Spleen (tissue), 11 donors: ENCODE results near the gene AKR1D1. TPM values are rescaled to one million over a fixed set of nuclear protein-coding genes. Genes with fewer than 3 reads are reported as not detected.
"Not testable (repeated sequence)": the region's sequence is repeated elsewhere in the genome, so short reads cannot be mapped to it uniquely, and the experiment has no call there.

Source experiments
- DNase-seq: peaks from one replicate; pipeline ENCODE4 v3.0.0-alpha.2; 2020
- H3K27ac ChIP-seq, 8 donors: fragments of 200-600 bp; sonication (generic) in 7 of 8; 1 replicate in 4 of 8; 2 replicates in 4 of 8; pipeline versions ENCODE4 v1.5.0 to v1.8.0; 2016 to 2021; ENCODE audit warnings: inconsistent platforms in 4 of 8, mild to moderate bottlenecking in 4 of 8, moderate library complexity in 1 of 8
- H3K27me3 ChIP-seq, 7 donors: fragments of 200-600 bp; sonication (generic) in 6 of 7; replicated peaks in 1 of 7; 1 replicate in 4 of 7; 2 replicates in 3 of 7; pipeline versions ENCODE4 v1.5.0 to v1.8.0; 2016 to 2021; ENCODE audit warnings: inconsistent platforms in 3 of 7, mild to moderate bottlenecking in 1 of 7
- H3K36me3 ChIP-seq, 6 donors: fragments of 200-600 bp; sonication (generic) in 5 of 6; 1 replicate in 4 of 6; 2 replicates in 2 of 6; pipeline versions ENCODE4 v1.5.0 to v1.8.0; 2016 to 2021; ENCODE audit warnings: inconsistent platforms in 2 of 6
- H3K4me1 ChIP-seq, 6 donors: fragments of 200-600 bp; sonication (generic) in 5 of 6; 1 replicate in 3 of 6; 2 replicates in 3 of 6; pipeline versions ENCODE4 v1.5.0 to v1.8.0; 2016 to 2021; ENCODE audit warnings: inconsistent platforms in 3 of 6
- H3K4me3 ChIP-seq, 8 donors: fragments of 200-600 bp; sonication (generic) in 7 of 8; 1 replicate in 4 of 8; 2 replicates in 4 of 8; pipeline versions ENCODE4 v1.5.0 to v1.8.0; 2016 to 2021; ENCODE audit warnings: inconsistent platforms in 4 of 8, mild to moderate bottlenecking in 4 of 8, moderate library complexity in 2 of 8
- H3K9me3 ChIP-seq, 8 donors: fragments of 200-600 bp; sonication (generic) in 7 of 8; 1 replicate in 4 of 8; 2 replicates in 4 of 8; pipeline versions ENCODE4 v1.5.0 to v1.8.0; 2016 to 2021; ENCODE audit warnings: inconsistent platforms in 4 of 8
- POLR2A ChIP-seq, 3 donors: fragments of 450-650 bp; IDR thresholded peaks; one replicate each; pipeline ENCODE4 v1.5.1; 2017; ENCODE audit warnings: antibody characterized with exemption in 3 of 3, mild to moderate bottlenecking in 1 of 3
- POLR2AphosphoS5 ChIP-seq, 3 donors: sonication (generic); formaldehyde crosslinking; IDR thresholded peaks; one replicate each; pipeline ENCODE4 v1.5.1; 2017; ENCODE audit warnings: antibody characterized with exemption in 3 of 3
- WGBS, 5 donors: extraction: QIAGEN DNeasy Blood & Tissue Kit in 3 of 5; methylation state at CpG; one replicate each; pipeline versions ENCODE4 v1.1.5 to v1.1.7; 2013 to 2018; 5-methylcytosine and 5-hydroxymethylcytosine counted together
- intact Hi-C: fragments of 100-400 bp; cut with DNase I; formaldehyde crosslinking; loops from one replicate; pipeline ENCODE4 v1.15.0; 2023; ENCODE audit warnings: low total_unique reads
- polyA plus RNA-seq, 3 donors: library from polyadenylated mRNA; stranded (reverse); fragments of 200-250 nt; gene quantifications; one replicate each; pipeline ENCODE4 v1.2.1, GENCODE V29; 2013
- total RNA-seq, 7 donors: library from RNA; depleted of rRNA in 3 of 7; stranded (reverse); fragments of >200 nt in 3 of 7; fragmentation: NEBNext Ultra II Directional in 4 of 7; extraction: Animal tissue kit (Norgen Biotek cat#: 25700) in 4 of 7; gene quantifications; one replicate each; pipeline versions ENCODE4 v1.1.0 to v1.2.1, GENCODE V29; 2016 to 2021
- TF ChIP-seq, protein P1 (sequence below), 11 experiments: fragments of 200-600 bp in 7 of 11; fragments of 450-650 bp in 4 of 11; sonication (generic) in 4 of 11; IDR thresholded peaks in 8 of 11; conservative IDR thresholded peaks in 3 of 11; 1 replicate in 7 of 11; 2 replicates in 4 of 11; pipeline versions ENCODE4 v1.4.0 to v1.8.0; 2016 to 2021; ENCODE audit warnings: antibody characterized with exemption in 11 of 11, inconsistent platforms in 4 of 11, mild to moderate bottlenecking in 1 of 11
- donor health status: healthy with polysubstance abuse.
- donor health status: DM: no; HTN: no; CAD: no; lungs with moderate emphysema.
- donor health status: DM: no; HTN: no; CAD: no.
- donor health status: Bipolar disorder and iron deficiency.
- donor health status: healthy.
- donor health status: DM: no; HTN: no; CAD: no.
- donor health status: DM: yes; HTN: yes; CAD: no.

The AKR1D1 gene
- total and polyA plus RNA-seq, 10 donors: 0.39 TPM; not detected in 9

DNA sequence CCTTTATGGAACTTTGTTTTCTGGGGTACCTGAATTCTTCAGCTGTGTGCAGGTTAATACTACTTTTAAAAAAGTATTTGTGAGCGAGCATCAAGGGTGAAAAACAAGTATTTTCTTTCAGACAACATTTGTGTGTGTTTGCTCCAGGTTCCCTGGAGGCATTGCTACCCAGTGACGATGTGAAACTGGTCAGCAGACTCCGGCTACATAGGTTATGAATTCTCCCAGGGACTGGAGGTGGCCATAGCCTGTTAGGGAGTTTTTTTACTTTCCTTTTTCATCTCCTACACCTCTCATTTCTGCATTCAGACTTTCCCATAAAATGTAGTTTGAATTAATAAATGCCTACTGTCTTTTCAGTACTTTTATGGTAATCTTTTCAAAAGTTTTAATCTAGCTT, 7.6 kb downstream of the AKR1D1 start:
- H3K4me3 ChIP-seq: no peak overlapping the region
- no peak for DNase-seq
- intact Hi-C loops: no loop called here
- TF ChIP-seq POLR2AphosphoS5 (IDR thresholded peaks at IDR 0.05) (no peak), POLR2A (IDR thresholded peaks at IDR 0.05) (no peak)
- TF ChIP-seq, protein P1, sequence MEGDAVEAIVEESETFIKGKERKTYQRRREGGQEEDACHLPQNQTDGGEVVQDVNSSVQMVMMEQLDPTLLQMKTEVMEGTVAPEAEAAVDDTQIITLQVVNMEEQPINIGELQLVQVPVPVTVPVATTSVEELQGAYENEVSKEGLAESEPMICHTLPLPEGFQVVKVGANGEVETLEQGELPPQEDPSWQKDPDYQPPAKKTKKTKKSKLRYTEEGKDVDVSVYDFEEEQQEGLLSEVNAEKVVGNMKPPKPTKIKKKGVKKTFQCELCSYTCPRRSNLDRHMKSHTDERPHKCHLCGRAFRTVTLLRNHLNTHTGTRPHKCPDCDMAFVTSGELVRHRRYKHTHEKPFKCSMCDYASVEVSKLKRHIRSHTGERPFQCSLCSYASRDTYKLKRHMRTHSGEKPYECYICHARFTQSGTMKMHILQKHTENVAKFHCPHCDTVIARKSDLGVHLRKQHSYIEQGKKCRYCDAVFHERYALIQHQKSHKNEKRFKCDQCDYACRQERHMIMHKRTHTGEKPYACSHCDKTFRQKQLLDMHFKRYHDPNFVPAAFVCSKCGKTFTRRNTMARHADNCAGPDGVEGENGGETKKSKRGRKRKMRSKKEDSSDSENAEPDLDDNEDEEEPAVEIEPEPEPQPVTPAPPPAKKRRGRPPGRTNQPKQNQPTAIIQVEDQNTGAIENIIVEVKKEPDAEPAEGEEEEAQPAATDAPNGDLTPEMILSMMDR (IDR thresholded peaks at IDR 0.05 in 8 of 11, conservative IDR thresholded peaks at IDR 0.05 in 3 of 11): no peak
- no peaks in the 10 kb centered on the region for H3K4me1 ChIP-seq
- no peaks in the 10 kb centered on the region for H3K36me3 ChIP-seq
- H3K27me3 ChIP-seq: no peaks in the 10 kb centered on the region
- no peaks in the 10 kb centered on the region for H3K9me3 ChIP-seq
- 46 to 93% (median 72%) methylated on average over 3 of the region's 3 CpGs for WGBS, 5 donors
- H3K27ac ChIP-seq: no peak overlapping the region

DNA sequence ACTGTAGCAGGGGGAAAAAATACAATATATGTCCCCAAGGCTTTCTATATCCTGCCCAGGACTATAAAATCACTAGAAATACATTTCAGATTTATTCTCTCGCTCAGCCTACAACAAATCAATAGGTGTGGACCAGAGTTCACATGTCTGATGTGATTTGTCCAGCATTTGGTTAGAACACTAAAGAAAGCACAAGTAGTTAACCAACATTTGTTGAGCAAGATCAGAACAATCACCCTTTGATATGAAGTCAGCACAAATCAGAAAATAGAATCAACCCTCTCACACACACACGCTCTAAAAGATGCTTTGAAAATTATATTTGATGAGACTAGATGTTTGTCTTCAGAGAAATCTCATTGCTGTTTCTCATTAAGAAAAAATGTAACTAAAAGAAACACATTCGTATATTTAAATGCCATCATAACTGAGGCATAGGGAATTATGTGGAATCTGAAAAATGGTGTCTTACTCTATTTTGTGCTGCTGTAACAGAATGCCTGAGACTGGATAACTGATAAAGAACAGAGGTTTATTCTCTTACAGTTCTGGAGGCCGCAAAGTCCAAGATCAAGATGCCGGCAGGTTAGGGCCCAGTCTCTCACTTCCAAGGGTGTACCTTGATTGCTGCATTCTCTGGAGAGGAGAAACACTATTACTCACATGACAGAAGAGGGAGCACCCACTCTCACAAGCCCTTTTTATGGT, 10.5 kb downstream of the AKR1D1 start:
- intact Hi-C loops: no loop called here
- H3K4me3 ChIP-seq: no peak overlapping the region
- no peak for DNase-seq
- TF ChIP-seq POLR2AphosphoS5 (IDR thresholded peaks at IDR 0.05): no peak
- 89 to 96% (median 92%) methylated on average over 5 of the region's 5 CpGs for WGBS, 5 donors
- H3K36me3 ChIP-seq: no peaks in the 10 kb centered on the region
- H3K4me1 ChIP-seq: no peaks in the 10 kb centered on the region
- H3K27ac ChIP-seq: no peak overlapping the region
- no peaks in the 10 kb centered on the region for H3K27me3 ChIP-seq
- no peaks in the 10 kb centered on the region for H3K9me3 ChIP-seq

DNA sequence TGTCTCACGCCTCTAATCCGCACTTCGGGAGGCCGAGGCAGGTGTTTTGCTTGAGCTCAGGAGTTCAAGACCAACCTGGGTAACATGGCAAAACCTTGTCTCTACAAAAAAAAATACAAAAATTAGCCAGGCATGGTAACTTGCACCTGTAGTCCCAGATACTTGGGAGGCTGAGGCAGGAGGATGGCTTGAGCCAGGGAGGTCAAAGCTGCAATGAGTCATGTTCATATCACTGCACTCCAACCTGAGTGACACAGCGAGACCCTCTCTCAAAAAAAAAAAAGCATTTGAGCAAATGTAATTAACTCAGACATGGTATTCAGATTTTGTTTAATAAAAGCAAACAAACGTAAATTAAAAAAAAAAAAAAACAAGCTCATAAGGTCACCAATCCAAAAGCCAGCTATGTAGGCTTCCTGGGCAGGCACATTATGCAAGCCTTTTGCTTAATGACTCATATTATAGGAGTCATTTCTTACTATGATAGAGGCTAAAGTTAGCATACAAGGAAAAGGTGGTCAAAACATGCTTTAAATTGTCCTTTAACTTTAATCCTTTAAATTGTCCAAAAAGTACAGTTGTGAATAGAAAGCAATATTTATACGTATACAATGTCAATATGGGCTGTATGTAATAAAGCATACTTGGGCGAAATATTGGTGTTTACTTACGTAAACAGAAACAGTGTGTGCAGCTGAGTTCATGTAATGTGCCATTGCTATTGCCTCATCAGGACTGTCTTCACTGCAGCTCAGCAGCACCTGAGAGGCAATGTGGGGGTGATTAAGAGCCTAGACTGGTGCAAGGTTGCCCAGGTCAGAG, 13.0 kb downstream of the AKR1D1 start:
- intact Hi-C loops: no loop called here

DNA sequence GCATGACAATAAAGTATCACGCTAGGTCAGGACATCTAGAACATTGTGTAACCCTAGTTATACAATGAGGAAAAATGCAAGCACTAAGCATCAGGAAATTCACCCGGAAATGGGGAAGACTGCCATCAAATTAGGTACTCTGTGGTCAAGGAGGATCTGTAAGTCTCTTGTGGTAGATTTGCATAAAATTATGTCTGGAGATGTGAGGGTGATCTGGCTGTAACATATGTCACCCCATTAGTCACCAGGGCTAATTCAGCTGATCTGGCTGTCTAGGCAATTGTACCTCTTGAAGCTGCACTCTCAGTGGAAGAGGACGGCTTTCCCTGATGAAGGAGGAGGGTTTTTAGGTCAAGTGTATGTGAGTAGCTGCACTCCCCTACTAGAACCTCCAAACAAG, 14.8 kb downstream of the AKR1D1 start:
- no peaks in the 10 kb centered on the region for H3K9me3 ChIP-seq
- H3K27ac ChIP-seq: no peak overlapping the region
- TF ChIP-seq, protein P1 (IDR thresholded peaks at IDR 0.05 in 8 of 11, conservative IDR thresholded peaks at IDR 0.05 in 3 of 11): no peak
- TF ChIP-seq POLR2A (IDR thresholded peaks at IDR 0.05) (no peak), POLR2AphosphoS5 (IDR thresholded peaks at IDR 0.05) (no peak)
- H3K27me3 ChIP-seq: no peaks in the 10 kb centered on the region
- intact Hi-C loops: no loop called here
- WGBS, 5 donors: 35 to 61% (median 53%) methylated on average over 3 of the region's 3 CpGs
- no peak overlapping the region for H3K4me3 ChIP-seq
- no peak for DNase-seq
- H3K36me3 ChIP-seq: no peaks in the 10 kb centered on the region
- H3K4me1 ChIP-seq: no peaks in the 10 kb centered on the region

More for the DNA sequence above, 13.0 kb downstream of the AKR1D1 start:
- WGBS, 5 donors: 82 to 94% (median 87%) methylated on average over 9 of the region's 9 CpGs
- Histone ChIP-seq H3K4me3 (no peak overlapping the region), H3K36me3 (no peaks in the 10 kb centered on the region), H3K27ac (no peak overlapping the region), H3K27me3 (no peaks in the 10 kb centered on the region), H3K9me3 (no peaks in the 10 kb centered on the region), H3K4me1 (no peaks in the 10 kb centered on the region)
- DNase-seq: no peak
- TF ChIP-seq POLR2AphosphoS5 (IDR thresholded peaks at IDR 0.05) (no peak), POLR2A (IDR thresholded peaks at IDR 0.05) (no peak)
- TF ChIP-seq, protein P1 (IDR thresholded peaks at IDR 0.05 in 8 of 11, conservative IDR thresholded peaks at IDR 0.05 in 3 of 11): no peak

DNA sequence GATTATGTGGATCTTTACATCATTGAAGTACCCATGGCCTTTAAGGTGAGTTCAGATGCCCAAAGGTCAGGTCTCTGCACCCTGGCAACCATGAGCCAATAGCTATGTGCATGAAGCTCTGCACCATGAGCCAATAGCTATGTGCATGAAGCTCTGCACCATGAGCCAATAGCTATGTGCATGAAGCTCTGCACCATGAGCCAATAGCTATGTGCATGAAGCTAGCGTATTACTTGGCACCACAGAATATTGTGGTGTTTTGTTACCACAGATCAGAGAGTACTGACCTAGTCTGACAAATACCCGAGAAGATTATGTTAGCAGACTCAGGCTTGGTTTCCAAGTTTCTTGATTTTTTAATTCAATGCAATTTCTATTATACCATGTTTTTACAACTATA, 15.6 kb downstream of the AKR1D1 start:
- H3K4me3 ChIP-seq, H3K27me3 ChIP-seq, H3K9me3 ChIP-seq, intact Hi-C loops, H3K27ac ChIP-seq, H3K4me1 ChIP-seq, DNase-seq, H3K36me3 ChIP-seq: not testable (repeated sequence)
- WGBS, 5 donors: 86 to 96% (median 91%) methylated on average over 2 of the region's 2 CpGs
